SH-SY5Y (cell line): ENCODE measurements around the gene PITRM1.

ENCODE experiments used
- GATA2 ChIP-seq: IDR thresholded peaks from 2 replicates; pipeline ENCODE4 v1.6.1; 2011; ENCODE audit warnings: mild to moderate bottlenecking, low read depth, low read length
- GATA3 ChIP-seq: IDR thresholded peaks from 2 replicates; pipeline ENCODE4 v1.6.1; 2011; ENCODE audit warnings: low read depth, mild to moderate bottlenecking, low read length, moderate library complexity

PITRM1 gene

DNA sequence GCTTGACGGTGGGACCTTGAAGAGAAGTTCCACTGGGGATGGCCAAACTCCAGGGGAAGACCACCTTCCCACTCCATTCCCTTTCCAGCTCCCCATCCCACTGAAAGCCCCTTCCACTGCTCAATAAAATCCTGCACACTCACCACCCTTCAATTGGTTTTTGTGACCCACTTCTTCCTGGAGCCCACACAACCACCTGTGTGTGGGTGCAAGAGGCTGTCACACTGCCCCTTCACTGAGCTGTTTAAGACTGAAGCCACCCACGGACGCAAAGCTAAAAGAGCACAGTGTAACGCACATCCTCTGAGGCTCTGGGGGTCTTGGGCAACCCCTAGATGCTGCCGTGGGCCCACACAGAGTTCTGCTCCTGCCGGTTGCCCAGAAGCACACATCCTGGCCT, 12.8 kb upstream of the PITRM1 start:
- TF ChIP-seq GATA2 = no peak

DNA sequence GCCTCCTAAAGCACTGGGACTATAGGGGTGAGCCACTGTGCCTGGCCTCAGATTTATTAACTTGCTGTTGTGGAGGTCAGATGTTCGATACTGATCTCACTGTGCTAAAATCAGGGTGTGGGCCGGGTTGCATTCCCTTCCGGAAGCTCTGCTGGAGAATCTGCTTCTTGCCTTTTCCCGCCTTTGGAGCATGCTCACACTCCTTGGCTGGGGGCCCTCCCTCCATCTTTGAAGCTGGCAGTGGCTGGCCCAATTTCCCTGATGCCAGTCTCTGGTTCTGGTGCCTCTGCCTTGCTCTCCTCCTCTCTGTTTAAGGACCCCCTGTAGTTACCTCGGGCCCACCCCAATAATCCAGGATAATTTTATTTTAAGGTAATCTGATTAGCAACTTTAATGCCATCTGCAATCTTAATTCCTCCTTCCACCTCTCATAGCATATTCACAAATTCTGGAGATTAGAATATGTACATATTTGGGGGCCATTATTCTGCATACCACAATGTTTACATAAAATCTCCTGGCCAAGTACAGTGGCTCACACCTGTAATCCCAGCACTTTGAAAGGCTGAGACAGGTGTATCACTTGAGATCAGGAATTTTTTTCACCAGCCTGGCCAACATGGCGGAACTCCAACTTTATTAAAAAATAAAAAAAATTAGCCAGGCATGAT, 7.9 kb upstream of the PITRM1 start:
- TF ChIP-seq GATA2 (no peak), GATA3 (no peak)

DNA sequence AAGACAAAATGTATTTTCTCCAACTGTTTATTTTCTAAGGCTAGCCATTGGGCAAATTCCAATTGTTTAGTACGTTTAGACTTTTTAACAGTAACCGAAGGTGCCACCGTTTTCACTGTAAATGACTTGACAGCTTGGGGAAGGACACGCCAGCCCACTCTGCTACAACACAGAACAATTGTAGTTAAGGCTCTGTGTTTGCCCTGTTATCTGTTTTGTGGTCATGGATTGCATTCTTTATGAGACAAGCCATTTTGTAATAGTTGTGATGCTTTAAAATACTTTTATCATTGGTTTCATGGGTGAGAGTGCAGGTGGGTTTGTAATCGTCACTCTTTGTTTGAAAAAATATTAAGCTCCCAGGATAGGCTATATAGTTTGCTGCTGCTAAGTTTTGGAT, 6.6 kb upstream of the PITRM1 start:
- TF ChIP-seq GATA2 = no peak
- no peak for TF ChIP-seq GATA3

DNA sequence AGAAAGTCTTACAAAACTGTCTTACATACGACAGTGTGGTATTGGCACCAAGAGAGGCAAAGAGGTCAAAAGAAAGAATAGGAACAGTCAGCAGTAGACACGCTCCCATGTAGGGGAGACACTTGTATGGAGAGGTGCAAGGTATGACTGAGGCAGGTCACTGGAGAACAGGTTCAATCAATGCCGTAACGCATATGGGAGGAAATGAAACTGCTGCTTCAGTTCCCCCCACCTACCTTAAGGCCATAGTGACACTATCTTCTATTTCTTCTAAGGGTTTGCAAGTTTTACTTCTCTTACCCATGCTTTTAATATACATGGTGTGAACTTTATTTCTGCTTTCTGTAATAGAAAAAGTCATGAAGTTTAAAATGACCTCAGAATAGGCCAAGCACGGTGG, 5.5 kb upstream of the PITRM1 start:
- no peak for TF ChIP-seq GATA2
- no peak for TF ChIP-seq GATA3

DNA sequence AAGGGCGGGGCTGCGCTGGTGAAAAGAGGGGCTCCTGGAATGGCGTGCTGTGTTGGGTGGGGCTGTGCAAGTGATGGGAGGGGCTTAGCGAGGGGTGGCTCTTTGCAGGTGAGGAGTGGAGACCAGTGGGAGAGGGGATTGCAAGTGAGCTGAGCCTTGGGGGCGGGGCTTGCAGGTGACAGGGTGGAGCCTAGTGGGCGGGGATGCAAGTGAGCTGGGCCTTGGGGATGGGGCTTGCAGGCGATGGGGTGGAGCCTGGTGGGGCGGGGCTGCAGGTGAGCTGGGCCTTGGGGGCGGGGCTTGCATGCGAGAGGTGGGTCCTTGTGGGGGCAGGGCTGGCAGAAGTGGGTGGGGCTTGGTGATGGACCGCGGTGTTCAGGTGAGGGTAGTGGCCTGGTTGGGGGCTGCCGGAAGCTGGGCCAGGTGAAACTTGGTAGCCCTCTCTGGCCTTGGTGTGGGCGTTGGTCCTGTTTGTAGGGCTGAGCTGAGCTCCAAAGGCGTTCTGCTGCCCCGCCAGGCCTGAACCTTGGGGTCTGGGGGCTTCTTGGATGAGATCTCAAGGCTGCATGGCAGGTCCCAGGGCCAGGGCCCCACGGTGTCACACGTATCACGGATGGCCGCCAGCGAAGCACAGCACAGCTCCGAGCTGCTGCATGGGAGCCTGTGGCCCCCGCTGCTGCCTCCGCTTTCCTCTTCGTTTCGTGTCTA, 743 bp upstream of the PITRM1 start:
- TF ChIP-seq GATA2 = no peak
- no peak for TF ChIP-seq GATA3

DNA sequence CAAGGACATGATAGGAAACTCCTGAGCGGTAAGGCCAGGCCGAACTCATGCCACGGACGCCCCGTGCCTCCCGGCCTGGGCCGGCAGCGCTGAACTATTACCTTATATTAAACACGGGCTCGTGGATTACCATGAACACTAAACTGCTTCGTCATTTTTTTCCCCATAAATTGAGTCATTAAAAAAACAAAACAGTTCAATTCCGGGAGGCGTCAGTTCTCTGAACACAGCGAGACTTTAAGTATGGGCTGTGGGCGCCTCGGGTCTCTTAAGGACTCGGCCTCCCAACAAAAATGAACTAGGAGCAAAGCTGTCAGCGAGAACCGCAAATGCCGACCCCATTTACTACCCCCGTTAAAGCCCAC, 519 bp downstream of the PITRM1 start:
- TF ChIP-seq GATA3 (no peak), GATA2 (no peak)

DNA sequence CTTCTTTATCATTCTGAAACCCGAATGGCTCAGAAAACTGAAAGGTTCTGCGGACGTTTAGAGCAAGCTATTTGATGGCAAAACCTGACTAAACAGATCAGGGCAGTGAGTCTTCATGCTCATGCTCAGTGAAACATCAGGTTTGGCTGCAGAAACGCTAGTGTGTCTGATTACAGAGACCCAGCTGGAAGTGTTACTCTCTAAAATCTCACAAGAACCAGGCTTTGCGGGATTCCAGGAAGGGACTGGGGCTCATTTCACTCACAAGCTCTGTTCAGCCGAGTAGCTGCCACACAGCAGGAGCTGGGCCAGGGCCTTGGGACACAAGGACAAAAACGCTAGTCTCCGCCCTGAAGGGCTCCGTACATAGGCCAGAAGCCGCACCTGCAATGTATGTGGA, 2.9 kb downstream of the PITRM1 start:
- TF ChIP-seq GATA2 (no peak), GATA3 (no peak)

DNA sequence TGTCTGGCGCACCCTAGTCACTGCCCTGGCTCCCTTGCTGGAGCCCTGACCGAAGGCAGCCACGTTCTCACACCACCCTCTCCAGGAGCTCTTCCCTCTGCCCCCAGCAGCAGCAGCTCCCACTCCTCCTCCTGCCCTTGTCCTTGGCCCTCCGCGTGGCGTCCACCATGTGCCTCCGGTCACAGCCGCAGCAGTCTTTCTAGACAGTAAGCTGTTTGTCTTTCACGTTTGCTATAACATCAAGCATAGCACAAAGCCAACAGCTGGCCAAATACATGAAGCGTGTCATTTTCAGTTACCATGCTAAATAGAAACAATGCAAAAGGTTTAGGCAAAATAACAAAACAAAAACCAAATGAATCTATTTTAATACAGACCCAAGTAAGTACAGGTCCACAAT, 3.3 kb downstream of the PITRM1 start:
- TF ChIP-seq GATA2 = no peak

DNA sequence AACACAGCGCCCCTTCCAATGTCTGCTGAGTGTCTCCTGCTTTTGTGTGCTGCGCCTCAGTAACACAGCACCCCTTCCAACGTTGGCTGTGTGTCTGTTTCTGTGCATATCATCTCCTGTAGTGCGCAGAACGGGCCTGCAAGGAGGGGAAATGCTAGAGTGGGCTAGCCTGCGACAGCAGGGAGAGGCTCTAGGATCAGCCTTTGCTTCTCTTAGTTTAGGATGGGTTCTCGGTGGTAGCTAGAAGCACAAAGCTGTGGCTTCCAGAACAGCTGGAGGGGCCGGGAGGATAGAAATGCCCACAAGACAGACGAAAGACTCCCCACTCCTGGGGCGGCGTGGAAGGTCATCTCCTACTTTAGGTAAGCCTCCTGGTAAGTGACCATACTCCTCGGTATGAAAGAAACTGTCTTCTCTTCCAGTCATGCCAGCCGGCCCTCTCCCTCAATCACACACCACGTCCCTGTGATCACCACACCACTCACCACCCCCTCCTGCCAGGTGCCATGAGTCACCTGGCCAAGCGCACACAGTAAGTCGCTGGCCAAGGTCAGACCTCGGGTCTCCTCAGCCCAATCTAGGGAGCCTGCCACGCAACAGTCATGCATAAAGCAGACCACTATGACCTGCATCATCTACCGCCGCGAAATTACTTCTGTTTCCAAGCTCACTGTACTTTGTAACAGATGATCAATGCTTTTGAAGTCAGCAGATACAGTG, 4.8 kb downstream of the PITRM1 start:
- TF ChIP-seq GATA2 (no peak), GATA3 (no peak)

DNA sequence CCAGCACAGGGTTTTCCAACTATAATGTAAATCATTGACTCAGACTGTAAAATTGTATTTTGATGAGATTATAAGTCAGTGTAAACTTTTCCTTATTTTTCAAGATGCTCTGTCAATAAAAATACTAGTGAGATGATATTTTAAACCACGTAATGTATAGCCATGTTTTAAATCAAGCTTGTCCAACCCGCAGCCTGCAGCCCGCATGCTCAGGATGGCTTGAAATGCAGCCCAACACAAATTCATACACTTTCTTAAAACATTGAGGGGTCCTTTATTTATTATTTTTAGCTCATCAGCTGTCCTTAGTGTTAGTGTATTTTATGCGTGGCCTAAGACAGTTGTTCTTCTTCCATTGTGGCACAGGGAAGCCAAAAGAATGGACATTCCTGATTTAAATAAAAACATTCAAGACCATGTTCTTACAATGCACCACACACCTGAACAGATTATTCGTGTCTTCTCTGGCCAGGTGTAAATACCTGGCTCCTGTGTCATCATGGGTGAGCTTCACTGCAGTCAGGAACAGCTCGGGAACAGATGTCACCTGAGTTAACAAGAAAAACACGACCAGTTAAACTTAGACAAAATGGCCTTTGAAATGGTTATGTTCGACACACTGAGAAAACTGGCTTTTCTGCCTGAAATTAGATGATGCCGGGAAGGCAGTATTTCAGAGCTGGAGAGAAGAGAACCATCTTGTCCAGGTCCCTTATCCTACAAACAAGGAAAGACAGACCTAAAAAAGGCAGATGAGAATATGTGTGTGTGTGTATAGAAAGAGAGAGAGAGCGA, 5.9 kb downstream of the PITRM1 start:
- no peak for TF ChIP-seq GATA3
- no peak for TF ChIP-seq GATA2

DNA sequence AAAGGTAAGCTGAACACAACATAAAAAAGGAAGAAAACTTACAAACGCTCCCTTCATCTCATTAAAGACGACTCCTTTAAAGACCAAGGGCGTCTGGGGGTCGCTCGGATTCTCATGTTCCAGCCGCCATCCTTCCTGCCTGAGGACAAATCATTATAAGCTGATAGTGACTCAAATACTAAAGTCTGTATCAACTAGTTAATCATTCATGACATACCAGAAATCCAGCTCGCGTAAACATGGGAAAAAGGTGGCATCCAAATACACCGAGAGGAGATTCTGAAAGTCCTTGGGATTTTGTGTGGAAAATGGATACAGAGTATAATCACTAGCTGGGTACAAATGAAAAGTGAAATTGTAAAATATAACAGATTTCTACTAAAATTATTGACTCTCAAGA, 7.4 kb downstream of the PITRM1 start:
- TF ChIP-seq GATA2 (no peak), GATA3 (no peak)

DNA sequence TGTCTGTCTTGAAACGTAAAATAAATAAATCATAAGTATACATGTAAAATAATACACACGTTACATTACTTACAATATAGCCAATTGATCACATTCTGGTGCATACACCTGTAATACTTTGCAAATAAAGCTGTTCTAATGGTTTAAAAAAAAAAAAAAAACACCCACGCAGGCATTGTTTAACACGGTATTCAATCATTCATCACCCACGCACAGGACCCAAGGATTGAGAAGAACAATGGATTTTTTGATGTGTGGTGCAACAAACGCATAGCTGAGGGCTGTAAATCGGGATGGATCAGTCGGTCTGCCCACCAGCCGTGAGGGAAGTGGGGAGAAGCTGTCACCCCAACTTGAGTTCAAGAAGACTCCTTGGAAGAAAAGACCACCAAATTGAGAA, 8.7 kb downstream of the PITRM1 start:
- no peak for TF ChIP-seq GATA2
- no peak for TF ChIP-seq GATA3

DNA sequence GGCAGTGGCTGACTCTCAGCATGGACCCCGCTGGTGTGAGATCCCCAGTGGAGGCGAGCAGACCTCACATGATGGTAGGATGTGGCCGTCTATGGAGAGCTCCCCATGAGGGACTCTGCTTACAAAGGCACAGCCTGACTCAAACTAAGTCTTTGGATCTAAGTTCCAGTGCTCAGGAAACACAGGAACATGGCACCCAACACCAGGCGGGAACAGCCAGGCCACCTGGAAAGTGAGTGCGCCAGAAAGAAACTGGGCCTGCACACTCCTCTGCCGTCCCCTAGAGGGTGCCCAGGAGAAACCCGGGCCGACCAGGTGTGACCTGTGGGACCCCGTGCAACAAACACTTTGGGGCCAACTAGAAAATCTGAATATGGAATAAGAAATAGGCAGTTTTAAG, 10.0 kb downstream of the PITRM1 start:
- no peak for TF ChIP-seq GATA3
- TF ChIP-seq GATA2 = no peak

DNA sequence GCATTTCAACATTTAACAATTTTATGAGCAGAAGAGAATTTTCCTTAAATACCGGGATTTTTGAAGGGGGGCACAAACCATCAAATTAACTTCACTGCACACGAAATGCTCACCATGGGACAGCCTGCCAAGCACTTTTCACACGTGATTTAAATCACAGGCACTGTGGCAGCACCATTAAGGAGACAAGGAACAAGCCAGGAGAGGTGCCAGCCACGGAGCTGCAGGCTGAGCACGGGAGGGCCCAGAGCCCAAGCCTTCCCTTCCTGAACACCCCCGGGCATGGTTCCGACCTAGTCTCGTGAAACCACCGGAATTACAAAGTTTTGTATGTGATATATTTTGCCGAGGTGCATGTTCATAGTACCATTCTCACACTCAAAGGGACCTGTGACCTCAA, 13.4 kb downstream of the PITRM1 start:
- TF ChIP-seq GATA2 = no peak
- no peak for TF ChIP-seq GATA3
